Frontal cortex (tissue), 4 donors: ENCODE results near the gene PRKAG2. TPM values are rescaled to one million over a fixed set of nuclear protein-coding genes. Genes with fewer than 3 reads are reported as not detected.
"Not testable (repeated sequence)": the region's sequence is repeated elsewhere in the genome, so short reads cannot be mapped to it uniquely, and the experiment has no call there.

Source experiments
- DNase-seq, 2 donors: peaks; one replicate each; pipeline ENCODE4 v3.0.0; 2012; ENCODE audit warnings: low spot score in 2 of 2
- FAIRE-seq: peaks from 2 replicates; lab custom pipeline; 2012; peaks lifted over from hg19 to GRCh38; lab: Jason Lieb, UNC
- total RNA-seq: library from RNA; depleted of rRNA; stranded (reverse); fragments of >200 nt; gene quantifications from one replicate; pipeline ENCODE4 v1.2.3, GENCODE V29; 2014
- donor health status: control.
- donor health status: control.
- donor health status: control.

PRKAG2 gene
- total RNA-seq, 1 donor from 2014 or later, result 29.8 TPM

DNA sequence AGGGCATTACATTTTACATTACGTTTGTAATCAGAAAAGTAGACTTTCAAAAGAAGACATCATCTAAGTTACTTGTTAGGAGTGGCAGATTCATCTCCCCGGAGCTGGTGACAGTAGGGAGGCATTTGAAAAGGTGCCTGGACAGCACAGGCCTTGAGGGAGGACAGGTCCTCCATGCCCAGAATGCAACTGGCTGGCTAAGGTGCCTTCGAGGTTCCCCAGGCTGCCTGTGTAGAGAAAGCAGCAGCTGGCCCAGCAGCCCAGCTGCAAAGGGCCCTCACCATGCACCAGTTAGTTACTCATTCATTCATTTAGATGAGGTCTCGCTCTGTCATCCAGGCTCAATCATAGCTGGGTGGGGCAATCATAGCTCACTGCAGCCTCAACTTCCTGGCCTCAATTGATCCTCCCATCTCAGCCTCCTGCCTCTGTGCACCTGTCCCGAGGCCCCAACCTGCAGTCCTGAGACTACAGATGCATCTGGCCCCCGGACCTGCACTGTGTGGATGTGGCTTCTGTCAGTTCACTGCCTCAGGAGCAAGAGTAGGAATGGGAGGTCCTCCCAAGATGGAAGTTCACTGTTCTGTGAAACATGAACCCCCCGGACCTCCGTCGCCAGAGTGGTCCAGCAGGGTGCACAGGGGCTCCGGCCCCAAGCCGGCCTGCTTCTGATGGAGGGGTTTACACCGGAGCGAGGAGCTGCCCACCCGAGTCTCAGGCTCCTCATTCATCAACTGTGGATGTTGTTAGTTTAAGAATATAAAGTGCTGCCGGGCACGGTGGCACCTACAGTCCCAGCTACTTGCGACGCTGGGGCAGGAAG, 36.6 kb downstream of the PRKAG2 start:
- DNase-seq, result no peak
- no peak for FAIRE-seq

DNA sequence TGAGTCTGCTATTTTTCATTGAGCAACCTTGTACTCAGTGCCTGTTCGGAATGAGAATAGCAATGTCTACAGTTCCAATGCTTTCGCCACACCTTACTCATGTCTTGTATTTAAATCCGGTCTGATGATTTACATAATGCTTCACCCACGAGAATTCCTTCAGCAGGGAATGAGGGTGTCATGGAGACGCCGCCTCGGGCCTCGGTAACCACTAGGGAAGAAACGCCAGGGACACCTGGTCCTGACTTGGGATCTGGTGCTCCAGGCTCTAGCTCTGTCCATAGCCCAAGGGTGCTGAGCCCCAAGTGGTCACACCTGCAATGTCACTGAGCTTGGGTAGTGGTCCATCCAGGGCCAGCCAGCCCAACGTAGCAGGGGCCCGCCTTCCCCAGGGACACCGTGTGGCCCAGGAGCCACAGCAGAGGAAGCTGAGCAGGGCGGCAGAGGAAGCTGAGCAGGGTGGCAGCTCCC, 37.4 kb downstream of the PRKAG2 start:
- FAIRE-seq (no peak), DNase-seq (no peak)

DNA sequence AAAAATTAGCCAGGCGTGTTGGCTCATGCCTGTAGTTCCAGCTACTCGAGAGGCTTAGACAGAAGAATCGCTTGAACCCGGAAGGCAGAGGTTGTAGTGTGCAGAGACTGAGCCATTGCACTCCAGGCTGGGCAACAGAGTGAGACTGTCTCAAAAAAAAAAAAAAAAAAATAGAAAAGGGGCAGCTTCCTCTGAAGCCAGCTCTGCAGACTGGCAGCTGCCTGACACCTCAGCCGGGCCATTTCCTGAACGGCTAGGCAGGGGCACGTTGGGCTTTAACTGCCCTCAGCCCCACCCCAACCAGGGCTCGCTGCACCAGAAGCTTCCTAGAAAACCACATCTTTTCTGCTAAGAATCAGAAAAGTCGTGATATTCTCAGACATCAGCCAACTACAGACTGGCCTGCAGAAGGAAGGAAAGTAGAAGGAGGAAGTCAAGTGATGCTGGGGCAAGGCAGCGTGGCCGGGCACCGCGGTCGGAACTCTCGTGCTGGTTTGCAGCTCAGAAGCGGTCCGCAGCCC, 38.0 kb downstream of the PRKAG2 start:
- DNase-seq (no peak), FAIRE-seq (no peak)

DNA sequence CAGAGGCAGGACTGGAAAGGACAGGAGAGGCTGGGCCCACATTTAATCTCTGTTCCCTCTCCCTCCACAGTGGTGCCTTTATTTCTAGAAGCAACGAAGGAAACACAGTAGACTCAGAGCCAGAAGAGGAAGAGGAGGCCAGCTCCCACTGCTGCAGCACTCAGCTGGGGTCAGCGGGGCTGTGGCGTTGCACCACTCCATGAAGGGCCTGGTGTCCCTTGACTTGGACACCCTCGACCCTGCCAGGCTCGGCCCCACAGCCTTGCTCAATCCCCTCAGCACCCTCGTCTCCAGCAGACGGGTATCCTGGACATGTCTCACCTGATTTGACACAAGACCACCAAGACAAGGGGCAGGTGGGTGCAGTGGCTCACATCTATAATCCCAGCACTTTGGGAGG, 38.8 kb downstream of the PRKAG2 start:
- FAIRE-seq, result no peak
- no peak for DNase-seq

DNA sequence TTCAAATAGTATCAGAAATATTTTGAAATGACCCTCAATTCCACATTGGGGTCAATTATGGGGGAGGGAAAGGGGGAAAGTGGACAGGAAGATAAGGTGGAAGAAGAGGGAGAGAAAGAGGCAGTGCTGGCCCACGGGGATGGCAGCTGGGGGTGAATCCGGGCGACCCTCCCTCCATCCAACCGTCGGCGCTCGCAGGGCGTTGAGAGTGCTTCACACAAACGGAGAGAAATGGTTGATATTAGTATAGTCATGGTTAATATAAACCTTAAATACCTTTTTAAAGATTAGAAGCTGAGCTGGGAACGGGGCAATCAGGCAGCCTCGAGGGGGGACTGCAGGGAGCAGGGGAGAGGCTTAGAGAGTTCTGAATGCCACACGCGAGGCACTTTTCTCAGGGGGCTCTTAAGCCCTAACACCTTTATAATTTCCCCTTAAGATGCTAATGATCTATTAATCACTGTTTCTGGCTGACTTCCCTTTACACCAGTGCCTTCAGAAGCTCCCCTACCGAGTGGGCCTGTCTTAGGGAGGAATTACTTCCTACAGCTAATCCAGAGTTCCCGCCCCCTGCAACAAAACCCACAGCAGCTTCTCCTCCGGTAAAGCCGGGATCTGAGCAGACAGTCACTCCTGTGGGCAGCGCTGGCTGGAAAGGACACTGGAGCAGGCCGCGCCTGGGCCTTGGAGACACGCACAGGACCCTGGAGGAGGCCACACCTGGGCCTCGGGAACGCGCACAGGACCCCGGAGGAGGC, 39.5 kb downstream of the PRKAG2 start:
- DNase-seq (no peak), FAIRE-seq (no peak)

DNA sequence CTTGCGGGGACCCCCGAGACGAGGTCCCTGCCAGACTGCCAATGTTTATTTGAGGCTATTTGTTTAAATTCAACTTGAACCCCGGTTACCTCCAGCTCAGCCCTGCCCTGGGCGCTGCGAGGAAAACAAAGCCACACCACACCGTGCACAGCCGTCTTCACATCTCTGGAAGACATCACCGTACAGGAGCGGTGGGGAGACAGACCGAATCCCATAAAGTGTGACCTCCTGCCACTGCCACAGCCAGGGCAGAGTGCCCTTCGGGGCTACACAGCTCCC, 40.0 kb downstream of the PRKAG2 start:
- no peak for FAIRE-seq
- no peak for DNase-seq

DNA sequence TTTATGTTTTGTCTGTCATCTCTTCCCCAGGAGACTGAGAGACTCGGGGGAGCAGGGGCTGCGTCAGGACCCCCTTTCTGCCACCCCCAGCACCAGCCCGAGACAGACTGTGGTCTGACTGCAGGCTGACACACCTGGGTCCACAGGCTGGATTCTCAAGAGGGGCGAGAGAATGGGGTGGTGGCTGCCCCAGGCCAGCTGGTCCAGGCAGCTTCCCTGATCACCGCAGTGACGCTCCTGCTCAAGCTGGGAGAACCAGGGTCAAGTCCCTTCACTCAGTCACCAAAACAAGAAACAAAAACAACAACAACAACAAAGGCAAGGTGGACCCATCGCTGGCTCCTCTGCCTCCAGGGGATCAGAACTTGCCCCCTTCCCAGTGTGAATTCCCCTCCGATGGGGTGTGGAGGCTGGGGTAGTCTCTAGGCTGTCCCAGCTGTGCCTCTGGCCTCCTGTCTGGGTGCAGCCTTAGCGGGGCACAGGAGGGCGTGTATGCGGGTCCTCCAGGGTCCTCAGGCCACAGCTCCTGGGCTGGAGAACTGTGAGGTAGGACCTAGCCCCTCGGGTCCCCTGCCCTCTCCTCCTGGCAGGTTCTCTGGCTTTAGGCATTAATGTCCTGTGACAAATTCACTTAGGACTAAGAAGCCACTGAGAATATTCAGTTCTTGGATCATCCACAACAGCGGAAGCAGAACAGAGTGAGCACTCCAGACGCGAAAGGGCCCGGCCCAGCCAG, 40.6 kb downstream of the PRKAG2 start:
- no peak for FAIRE-seq

DNA sequence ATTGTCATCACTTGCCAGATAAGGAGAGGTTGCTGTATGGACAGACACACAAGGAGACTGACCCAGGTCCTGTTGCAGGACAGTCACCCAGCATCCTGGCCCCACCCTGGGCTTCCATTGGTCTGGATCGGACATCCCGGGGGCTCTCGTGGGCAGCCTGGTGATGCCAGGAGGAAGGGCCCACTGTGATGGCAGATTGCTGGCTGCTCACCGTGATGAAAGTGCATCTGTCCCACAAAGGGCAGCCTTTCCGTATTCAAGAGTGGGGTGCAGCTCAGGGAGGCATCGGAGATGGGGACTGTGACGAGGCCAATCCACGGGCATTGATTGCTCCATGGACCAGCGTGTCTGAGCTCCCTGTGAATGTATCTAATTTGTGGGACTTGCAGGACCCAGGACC, 41.3 kb downstream of the PRKAG2 start:
- DNase-seq (no peak), FAIRE-seq (no peak)

More for the DNA sequence above, 40.6 kb downstream of the PRKAG2 start:
- no peak for DNase-seq

DNA sequence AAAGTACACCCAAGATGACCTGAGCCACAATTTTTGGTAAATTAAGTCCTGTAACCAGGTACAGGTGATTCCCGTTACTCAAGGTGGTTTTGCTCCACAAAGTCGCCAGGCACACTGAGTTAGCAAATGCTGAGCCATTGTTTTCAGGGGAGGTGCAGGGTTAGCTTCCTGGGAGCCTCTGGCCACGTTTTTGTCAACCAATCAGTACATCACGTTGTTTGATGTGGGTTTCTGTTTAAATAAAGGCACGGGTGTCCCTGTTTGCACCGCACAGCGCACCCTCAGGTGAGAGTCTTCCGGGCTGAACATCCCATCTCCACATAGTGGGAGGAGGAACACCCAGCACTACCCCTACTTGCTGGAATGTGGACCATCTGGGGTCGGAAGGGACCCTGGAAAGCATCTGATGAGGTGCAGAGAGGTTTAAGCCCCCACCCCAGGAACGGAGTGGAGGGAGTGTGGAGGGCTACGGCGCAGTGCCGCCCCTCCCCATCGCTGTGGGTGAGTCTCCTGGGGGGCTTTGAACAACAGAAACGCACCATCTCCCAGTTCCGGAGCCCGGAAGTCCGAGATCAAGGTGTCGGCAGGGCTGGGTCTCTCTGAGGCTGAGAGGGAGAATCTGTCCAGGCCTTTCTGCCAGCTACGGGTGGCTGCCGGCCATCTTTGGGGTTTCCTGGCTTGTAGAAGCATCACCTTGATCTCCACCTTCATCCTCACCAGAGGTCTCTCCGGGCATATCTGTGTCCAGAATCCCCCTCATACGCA, 42.5 kb downstream of the PRKAG2 start:
- DNase-seq (no peak), FAIRE-seq (no peak)

DNA sequence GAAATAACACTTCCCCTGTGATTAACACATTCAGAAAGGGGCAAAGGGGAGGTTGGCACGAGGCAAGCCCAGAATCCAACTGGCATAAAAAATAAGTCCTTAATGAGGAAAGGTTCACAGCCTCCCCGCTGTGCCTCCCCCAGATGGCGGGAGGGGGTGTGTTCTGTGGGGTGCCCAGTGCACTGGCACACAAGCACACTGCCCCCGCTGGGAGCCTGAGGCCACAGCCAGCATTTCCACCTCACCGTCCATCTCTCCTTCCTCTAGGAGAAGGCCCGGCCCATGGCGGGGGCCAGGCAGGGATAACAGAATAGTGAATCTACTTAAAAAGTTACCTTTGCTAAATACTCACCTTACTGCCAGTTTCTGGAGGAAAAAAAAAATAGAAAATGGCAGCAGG, 43.2 kb downstream of the PRKAG2 start:
- DNase-seq (no peak), FAIRE-seq (no peak)

DNA sequence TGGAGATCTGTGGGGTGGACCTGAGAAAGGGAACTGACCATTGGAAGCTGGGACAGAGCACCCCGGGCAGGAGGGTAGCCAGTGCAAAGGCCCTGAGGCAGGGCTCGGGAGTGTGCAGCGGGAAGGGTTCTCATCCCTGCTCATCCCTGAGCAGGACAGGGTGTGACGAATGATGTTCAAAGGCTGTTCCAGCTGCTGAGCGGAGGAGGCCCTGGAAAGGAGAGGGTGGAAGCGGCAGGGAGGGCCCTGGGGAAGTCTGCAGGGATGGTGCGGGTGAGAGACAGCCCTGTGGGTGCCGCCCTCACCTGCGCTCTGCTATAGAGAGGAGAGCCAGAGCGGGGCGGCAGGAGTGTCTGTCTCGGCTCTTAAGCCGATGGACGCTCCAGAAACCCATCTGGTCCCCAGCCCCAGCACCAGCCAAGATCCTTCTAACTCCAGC, 43.7 kb downstream of the PRKAG2 start:
- FAIRE-seq (no peak), DNase-seq (no peak)

DNA sequence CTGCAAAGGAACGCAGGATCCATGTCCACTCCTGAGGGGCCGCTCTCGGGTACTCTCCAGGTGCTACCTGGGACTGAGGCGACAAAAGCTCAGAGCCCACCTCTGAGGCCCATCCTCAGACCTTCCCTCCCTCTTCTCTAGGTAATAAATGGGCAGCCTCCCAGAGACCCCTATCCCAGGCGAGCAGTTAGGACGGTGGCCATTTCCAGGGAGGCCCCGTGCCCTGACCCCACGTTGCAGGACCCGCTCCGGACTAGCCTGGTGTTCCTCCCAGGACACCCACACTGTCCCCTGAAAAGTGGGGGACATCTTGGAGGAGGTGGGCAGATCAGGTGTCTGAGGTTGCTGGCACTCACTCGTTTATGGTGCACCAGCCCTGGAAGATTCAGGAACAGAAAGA, 44.3 kb downstream of the PRKAG2 start:
- no peak for FAIRE-seq
- no peak for DNase-seq

DNA sequence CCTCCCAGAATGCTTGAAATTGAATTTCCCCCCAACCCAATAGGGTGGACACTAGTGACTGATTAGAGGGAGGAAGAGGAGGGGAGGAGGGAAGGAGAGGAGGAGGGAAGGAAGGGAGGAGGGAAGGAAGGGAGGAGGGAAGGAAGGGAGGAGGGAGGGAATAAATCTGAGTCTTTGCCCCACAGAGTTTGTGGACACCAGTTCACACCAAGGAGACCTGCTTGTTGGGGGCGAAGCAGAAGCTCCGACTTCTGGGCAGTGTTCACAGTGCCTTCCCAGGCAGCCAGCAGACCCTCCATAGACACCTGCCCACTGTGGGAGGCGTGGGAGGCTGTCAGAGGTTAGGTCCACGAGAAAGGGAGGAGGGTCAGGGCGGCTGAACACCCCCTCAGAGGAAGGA, 44.8 kb downstream of the PRKAG2 start:
- no peak for FAIRE-seq
- DNase-seq, result no peak

DNA sequence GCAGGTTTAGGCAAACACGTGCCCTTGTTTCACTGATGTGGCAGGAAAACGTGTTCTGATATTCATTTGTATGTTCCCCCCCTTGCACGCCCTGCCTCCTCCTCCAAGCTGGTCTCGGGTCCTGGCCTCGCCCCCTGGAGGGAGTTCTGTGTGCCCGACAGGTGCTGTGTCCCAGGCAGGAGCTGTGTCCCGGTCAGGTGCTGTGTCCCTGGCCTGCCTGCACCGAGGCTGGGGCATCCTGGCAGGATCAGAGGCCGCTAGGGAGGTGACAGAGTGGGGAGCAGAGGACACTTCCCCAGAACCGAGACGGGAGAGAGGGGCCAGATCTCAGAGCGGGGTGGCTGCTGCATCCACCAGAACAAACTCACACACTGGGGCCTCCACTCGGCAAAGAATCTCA, 45.3 kb downstream of the PRKAG2 start:
- FAIRE-seq, result no peak
- DNase-seq, result no peak

DNA sequence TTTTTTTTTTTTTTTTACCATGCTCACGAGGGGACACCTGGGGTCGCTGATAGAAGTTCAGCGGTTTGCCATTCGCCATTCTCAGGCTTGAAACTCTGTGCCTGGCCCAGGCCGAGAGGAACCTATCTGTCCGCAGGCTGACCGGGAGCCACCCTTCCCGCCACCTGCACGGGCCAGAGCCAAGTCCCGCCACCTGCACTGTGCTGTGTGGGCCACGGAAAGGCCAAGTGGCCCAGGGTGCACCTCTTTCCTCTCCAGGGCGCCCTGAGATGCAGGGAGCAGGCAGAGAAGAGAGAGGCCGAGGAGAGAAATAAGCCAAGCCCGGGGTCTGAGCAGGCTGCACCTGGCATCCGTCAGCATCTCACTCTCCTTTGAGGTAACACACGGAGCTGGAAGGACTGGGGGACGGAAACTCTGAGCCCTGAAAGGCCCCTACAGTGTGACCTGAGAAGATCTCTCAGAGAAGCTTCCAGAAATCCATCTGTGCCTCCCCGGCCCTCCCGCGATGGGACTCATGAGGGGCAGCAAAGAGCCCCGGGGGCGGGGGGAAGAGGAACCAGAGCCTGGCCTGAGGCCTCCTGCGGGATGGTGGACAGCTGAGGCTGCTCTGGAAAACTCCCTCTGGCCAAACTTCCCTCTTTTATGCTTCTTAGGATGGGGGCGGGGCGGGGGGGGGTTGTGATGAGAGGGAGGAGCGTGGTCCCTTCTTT, 46.6 kb downstream of the PRKAG2 start:
- DNase-seq (no peak), FAIRE-seq (no peak)

DNA sequence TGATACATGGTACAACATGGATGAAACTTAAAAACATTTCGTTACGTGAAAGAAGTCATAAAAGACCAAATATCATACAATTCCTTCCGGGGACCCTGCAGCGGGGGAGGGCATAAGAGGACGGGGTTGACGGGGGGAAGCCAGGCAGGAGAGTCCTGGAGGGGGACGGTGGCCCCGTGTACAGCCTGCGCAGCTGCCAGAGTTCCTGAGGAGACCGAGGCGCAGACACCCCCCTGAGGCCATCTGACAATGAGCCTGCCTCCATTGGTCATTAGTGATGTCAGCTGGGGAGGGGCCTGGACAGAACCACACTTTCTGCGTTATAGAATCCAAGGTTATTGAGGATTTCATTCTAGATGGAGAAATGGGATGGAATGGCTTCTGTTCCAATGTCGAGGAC, 47.2 kb downstream of the PRKAG2 start:
- DNase-seq (no peak), FAIRE-seq (no peak)

DNA sequence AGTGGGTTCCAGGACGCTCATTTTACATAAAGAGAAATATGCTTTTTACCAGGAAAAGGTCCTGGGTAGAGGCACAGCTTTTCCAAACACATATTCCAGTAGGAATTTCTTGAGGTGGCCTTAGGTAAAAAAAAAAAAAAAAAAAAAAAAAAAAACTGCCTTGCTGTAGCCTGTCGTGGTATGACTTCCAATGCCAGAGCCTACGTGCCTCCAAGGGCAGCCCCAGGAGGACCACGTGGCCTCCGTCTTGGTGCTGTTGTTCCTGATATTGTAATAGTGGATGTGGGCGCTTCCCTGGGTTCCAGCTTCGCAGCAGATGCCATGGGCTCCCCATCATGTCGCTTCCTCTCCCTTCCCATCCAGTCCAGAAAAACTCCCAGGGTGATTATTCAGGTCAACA, 49.3 kb downstream of the PRKAG2 start:
- DNase-seq, result no peak
- FAIRE-seq, result no peak

DNA sequence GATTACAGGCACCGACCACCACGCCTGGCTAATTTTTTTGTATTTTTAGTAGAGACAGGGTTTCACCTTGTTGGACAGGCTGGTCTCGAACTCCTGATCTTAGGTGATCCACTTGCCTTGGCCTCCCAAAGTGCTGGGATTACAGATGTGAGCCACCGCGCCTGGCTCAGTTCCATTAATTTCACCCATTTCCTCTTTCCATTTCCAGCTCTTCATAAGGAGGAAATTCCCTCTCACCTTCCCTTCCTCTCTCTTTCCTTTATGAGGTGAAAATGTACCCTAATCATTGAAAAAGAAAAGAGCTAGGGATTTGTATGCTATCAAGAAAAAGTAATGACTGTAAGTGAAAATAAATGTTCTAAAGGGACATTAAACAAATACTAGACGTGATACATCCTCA, 50.6 kb downstream of the PRKAG2 start:
- not testable (repeated sequence) for FAIRE-seq, DNase-seq

DNA sequence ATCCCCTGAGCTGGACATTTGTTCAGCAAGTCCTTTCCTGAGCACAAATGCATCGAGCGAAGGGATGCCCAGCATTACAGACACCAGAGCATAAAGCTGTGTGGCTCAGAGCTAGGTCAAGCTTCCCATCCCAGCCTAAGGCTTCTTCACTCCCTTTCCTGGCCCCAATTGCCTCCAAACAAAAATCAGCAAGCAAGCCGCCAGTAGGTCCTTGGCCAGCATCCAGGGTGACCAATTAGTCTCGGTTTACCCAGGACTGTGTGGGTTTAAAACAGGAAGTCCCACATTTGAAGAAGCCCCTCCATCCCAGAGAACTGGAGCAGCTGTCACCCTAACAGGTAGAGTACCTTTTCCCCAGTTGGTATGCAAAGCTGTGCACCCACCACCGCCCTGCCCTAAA, 51.2 kb downstream of the PRKAG2 start:
- DNase-seq (no peak), FAIRE-seq (no peak)
